CMK (cell line): ENCODE measurements around the gene BTG1.

Experiments used
- DNase-seq: peaks from one replicate; pipeline ENCODE4 v3.0.0-alpha.2; 2010; ENCODE audit warnings: low read depth

The BTG1 gene

DNA sequence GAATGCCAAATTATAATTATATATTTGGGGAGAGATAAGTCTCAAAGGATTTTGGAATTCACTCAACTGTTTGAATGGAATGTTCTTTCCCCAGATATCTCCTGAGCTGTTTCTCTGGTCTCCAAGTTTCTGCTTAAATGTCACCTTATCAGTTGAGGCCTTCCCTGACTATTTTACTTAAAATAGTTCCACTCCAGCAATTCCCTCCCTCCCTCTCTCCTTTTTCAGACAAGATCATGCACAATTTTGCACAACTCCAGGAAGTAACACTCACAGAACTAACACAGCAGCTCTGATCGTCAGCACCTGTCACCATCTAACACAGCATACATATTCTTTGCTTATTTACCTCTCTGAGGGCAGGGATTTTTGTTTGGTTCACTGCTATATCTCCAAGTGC, 12.5 kb downstream of the BTG1 start:
- DNase-seq, result no peak

DNA sequence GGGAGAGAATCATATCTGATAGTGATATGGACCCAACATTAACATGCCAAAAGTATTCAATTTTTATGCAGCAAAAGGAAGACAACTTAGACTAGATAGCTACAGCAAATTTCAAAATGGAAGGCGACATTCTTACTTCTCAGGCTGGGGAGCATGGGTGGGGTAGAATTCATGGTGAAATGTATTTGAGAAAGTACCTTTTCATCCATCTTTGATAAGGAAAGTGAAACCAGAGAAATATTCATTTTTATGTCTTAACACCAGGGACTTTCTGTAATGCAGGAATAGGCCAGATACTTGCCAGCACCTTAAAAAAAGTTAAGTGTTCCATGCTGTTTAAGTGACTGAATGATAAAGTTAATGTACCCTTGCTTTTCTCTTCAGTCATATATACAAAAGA, 13.4 kb downstream of the BTG1 start:
- no peak for DNase-seq

GRCh38 chr12:92130999-92131398, 14.6 kb downstream of the BTG1 start:
- DNase-seq, result no peak

DNA sequence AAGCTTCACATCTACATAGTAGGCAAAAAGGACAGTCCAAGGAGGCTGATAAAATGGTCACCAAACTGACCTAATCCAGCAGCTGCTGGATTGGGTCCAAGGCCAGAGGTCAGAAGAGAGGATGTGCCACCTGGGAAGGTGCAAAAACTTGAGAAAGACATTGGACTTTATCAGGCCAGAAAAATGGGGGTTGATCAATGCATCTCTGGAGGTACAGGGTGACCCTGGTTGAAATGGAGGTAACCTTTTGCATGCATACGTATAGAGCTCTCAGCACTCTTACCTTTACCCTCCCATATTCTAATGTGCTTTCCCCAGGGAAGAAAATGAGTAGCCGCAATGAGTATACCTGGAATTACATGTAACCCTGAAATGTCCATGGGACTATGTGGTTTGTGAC, 16.0 kb downstream of the BTG1 start:
- DNase-seq, result no peak

- no peak for DNase-seq
These were observed 17.0 kb downstream of the BTG1 start for GRCh38 chr12:92128612-92129011.

- no peak for DNase-seq
These were observed 21.0 kb downstream of the BTG1 start for GRCh38 chr12:92124689-92125029.

DNA sequence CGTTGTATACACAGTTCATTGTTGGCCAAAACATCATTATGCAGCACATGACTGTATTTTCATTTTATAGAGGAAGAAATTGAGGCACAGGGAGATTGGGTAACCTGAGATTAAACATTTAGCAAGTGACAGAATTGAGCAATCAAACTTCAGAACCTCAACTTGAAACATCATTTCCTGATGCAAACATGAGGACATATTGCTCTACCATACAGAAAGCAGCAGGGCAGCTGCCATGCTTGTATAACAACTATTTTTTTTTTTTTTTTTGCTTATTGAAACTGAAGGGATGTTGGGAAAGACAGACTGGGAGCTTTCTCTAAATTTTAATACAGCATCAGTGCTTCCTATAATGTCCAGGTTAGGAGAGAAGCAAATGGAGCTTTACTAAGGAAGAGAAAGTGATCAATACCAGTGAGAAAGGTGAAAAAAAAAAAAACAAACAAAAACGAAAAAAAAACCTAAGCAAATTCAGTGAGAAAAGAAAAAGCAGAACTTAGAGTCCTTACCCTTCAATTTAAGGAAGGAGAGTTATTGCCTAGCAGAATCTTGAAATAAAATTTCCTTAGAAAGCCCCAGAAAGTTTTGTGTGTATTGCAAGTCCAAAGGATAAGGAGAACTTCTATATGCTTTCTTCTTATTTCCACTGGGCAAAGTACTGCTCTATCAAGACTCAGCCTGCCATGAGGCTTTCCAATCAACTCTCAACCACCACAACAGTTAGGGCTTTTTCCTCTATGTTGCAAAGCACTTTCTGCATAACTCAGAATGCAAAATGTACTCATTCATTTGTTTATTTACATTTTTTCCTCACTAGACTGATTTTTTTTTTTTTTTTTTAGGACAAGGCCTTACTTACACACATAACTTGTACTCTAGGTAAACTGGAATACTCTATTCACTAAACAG, 21.6 kb downstream of the BTG1 start:
- no peak for DNase-seq

GRCh38 chr12:92122941-92123779, 22.5 kb downstream of the BTG1 start:
- DNase-seq, result no peak

DNA sequence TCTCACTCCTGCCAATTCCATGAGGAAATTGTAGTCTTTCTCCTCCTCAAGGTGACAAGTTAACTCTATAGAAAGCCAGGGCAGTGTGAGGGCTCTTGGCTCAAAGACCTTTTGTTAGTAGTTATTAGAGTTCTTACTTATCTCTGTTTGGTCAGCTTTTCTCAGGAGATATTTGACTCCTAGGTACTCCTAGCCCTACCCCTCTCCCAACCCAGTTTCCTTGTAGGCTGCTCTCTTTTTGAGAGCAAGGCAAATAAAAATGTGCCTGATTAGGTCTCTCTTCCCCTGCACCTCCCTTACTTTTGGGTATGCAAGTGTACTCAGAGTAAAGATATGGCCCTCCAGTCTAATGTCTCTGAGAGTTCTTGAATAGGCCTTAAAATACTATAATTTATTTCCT, 23.8 kb downstream of the BTG1 start:
- DNase-seq, result no peak

DNA sequence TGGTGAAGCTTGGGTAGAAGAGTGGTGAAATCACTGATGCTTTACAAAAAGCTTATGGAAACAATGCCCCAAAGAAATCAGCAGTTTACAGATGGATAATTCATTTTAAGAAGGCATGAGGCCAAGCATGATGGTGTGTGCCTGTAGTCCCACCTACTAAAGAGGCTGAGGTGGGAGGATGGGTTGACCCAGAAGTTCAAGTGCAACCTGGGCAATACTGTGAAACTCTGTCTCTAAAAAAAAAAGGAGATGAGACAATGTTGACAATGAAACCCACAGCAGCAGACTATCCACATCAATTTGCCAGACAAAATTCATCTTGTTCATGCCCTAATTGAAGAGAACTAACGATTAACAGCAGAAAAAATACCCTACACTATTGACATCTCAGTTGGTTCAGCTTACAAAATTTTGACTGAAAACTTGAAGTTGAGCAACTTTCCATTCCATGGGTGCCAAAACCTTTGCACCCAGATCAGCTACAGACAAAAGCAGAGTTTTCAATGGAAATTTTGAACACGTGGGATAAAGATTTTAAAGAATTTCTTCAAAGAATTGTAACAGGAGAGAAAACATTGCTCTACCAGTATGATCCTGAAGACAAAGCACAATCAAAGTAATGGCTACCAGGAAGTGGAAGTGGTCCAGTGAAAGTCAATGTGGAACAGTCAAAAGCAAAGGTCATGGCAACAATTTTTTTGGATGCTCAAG, 26.7 kb downstream of the BTG1 start:
- no peak for DNase-seq

- DNase-seq, result no peak
These were observed 30.8 kb downstream of the BTG1 start for GRCh38 chr12:92114834-92115233.

GRCh38 chr12:92111256-92111655, 34.4 kb downstream of the BTG1 start:
- no peak for DNase-seq

GRCh38 chr12:92110083-92110640, 35.5 kb downstream of the BTG1 start:
- no peak for DNase-seq

DNA sequence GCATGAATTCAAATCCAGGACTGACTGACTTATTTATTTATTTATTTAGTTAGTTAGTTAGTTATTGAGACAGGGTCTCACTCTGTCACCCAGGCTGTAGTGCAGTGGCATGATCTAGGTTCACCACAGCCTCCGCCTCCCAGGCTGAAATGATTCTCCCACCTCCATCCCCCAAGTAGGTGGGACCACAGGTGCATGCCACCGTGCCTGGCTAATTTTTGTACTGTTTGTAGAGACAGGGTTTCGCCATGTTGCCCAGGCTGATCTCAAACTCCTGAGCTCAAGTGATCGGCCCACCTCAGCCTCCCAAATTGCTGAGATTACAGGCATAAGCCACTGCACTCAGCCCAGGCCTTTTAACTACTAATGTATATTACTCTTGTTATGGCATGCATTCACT, 36.0 kb downstream of the BTG1 start:
- no peak for DNase-seq

DNA sequence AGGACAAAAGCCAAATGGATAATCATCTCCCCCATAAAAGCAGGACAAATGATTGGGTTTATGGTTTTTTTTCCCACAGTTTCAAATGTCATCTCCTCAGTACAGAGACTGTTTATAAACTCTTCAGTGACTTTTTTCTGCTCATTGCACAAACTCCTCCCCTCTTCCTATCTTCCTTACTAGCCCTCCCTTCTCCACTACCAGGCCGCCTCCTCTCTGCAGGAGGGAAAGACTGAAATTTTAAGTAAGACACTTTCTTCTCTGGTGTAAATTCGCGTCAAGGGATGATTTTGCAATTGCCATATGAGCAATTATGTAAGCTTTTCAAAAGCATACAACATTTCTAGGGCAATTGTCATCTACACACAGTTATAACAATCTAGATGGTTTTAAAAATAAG, 37.0 kb downstream of the BTG1 start:
- DNase-seq, result no peak

GRCh38 chr12:92107621-92108131, 38.0 kb downstream of the BTG1 start:
- no peak for DNase-seq

DNA sequence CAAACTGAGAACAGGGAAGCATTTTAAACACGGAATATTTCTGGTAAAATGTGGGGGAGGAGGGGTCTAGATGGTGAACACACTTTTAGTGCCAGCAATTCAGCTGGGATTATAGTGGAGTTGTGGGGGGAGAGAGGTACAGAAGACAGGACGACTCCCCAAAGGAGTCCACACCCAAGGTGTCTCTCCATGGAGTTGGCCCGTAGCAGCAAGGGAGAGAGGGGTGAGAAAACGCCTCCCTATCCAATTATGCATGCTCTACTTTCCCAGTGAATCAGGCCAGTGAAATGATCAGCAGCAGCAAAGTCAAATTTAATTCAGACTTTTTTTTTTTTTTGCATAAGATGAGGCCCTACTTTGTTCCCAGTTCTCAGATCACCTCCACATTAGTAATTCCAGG, 38.6 kb downstream of the BTG1 start:
- no peak for DNase-seq

DNA sequence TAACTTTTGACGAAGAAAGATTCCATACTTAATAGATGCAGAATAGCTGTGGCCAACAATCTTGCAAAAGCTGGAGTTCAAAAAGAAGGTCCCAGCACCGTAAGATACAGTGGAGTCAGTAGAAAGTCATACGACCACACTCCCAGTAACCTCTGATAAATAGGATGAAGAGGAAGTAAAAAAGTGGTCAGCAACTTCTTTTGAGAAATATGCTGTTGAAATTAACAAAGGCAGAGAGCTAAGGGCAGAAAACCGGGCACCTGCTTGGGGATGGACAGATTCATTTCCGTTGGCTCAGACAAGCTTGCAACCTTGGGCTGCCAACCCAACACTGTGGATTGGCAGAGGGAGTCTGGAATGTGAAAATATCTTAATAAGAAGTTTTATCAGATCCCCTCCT, 40.0 kb downstream of the BTG1 start:
- DNase-seq, result no peak

- DNase-seq, result no peak
These were observed 40.5 kb downstream of the BTG1 start for GRCh38 chr12:92105110-92105509.

DNA sequence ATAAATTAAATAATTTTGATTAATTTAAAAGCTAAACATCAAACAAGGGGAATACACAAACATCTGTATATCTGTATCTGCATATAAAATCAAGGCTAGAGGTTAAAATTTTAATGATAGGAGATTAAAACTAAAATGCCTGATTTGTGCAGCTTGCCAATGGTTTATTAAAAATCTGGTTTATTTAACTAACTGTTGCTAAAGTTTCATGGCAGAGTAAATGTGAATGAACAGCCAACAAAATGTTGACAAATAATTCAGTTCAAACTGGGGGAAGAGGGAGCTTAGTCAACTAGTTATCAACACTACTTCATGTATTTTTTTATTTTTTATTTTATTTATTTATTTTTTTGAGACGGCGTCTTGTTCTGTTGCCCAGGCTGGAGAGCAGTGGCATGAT, 43.0 kb downstream of the BTG1 start:
- DNase-seq, result no peak

DNA sequence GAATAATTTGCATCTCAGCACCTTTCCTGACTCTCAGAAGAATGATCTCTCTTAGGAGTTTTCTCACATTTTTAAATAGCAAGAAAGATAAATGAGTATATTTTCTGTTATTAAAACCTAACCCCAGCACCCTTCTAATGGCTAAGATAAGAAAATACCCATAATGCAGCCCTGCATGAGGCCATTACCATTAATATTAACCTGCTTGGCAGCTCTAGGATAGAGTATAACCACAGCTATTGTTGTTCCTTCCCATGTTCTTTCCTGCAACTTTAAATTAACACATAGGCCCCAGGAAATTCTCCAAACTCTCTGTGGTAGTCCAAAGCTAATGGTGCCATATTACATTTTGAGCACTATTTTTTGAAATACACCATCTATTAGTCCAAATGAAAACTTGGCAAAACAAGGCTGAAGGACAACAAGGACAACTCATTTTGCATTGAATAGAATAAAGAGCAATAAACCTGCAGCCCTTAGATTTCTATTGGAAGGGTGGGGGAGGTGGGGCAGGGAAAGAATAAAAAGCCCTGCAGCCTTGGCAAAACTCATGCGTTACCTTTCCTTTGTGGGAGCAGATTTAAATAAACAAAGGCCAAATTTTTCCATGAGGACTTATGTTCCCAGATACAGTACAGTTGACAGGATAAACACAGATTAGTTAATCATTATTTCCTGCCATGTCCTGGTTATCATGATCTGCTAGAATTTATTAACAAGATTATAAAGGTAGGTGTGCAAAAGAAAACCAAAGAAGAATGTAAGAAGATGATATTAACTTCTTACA, 46.9 kb downstream of the BTG1 start:
- DNase-seq, result no peak
